ENCODE data around the gene CPHXL.

GRCh38 chr16:75742424-75743047 lies 16.2 kb upstream of the CPHXL start:
- TF ChIP-seq CTCF (conservative IDR thresholded peaks at IDR 0.05 in 1 of 2, IDR thresholded peaks at IDR 0.05 in 1 of 2; ENCODE audit: low read depth in 1 of 2, low read length in 2 of 2) = no peak
- no peak for TF ChIP-seq EZH2 (IDR thresholded peaks at IDR 0.05; ENCODE audit: low read length, missing control alignments)

Data from fibroblast of lung (primary cell).